Adrenal gland (tissue), 5 donors: ENCODE measurements around the gene NENF.

ENCODE experiments used
- CTCF ChIP-seq, 6 experiments: fragments of 450-650 bp in 4 of 6; fragments of 200-600 bp in 2 of 6; sonication (generic) in 1 of 6; IDR thresholded peaks; 1 replicate in 5 of 6; 2 replicates in 1 of 6; pipeline versions ENCODE4 v1.5.1 to v1.8.0; 2016 to 2021; ENCODE audit warnings: antibody characterized with exemption in 6 of 6, mild to moderate bottlenecking in 2 of 6, moderate library complexity in 1 of 6
- POLR2A ChIP-seq, 2 donors: fragments of 450-650 bp; IDR thresholded peaks; one replicate each; pipeline ENCODE4 v1.6.1; 2017; ENCODE audit warnings: antibody characterized with exemption in 2 of 2, mild to moderate bottlenecking in 2 of 2, moderate library complexity in 1 of 2
- donor health status: DM: no; HTN: no; CAD: no.

DNA sequence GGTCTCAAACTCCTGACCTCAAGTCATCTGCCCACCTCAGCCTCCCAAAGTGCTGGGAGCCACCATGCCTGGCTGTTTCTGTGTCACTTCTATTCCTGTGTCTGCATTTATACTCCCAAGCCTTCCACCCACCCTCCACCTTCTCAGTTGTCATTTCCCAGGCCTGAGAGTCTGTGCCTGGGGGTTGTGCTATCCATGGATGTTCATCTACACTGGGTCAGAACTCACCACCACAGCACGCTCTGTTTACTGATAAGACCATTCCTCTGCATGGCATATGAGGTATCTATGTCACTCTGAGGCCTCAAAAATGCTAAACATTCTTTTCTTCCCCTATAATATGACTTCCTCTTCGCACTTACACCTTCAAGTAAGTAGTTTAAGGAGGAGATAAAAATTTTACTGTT, 6.1 kb downstream of the NENF start:
- TF ChIP-seq CTCF (IDR thresholded peaks at IDR 0.05) (no peak), POLR2A (IDR thresholded peaks at IDR 0.05) (no peak)
